HG02678 (cell line): ENCODE data around the gene HOXB3.

Experiments
- ATAC-seq: cut with Tn5 transposase; IDR thresholded peaks from one replicate; pipeline ENCODE4 v1.9.1; 2021; ENCODE audit warnings: mild to moderate bottlenecking, moderate library complexity; ENCODE audit not compliant: unreplicated experiment

The HOXB3 gene

DNA sequence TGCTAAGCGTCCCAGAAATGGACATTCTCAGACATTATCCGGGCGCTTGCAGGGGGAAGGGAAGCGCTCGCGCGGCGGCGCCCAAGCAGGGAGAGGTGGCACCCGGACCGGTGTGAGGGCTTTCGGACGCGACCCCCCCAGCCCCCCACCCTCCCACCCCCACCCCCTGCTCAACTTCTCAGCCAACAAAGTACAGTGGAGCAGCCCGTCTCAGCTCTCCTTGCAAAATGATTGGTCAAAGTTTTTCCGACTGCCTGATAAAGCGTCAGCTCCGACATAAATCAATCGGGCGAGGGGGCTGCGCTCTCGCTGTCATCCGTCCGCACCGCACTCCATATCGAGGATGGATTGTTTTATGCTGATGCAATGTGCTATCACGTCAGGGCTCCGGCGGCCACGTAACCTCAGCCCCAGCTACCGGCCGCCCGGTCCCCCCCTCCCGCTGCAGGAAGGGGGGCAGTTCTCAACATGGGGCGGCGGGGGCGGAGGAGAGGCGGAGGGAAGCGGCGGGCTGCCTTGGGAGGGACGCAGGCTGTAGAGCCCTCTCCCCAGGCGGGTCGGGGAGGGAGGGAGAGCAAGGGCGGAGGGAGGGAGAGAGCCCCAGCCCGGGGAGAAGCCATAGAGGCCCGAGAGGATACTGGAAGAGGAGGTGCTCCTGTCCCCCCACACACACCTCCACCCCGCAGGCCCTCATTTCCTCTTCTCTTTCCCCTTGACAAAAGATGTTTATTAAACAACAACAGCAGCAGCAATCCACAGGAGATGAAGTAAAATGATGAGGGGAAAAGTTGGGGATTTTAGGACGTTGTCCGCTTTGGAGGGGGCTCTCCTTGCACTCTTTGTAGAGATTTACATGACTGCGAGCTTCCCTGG is 36.4 kb upstream of the HOXB3 start, which contains the start of gene HOXB9:
HOXB9 (minus strand) TSS at position 114 of the 873 bp plus-strand sequence; CDS start at position 25, 89 bp downstream.
- no peak for ATAC-seq

DNA sequence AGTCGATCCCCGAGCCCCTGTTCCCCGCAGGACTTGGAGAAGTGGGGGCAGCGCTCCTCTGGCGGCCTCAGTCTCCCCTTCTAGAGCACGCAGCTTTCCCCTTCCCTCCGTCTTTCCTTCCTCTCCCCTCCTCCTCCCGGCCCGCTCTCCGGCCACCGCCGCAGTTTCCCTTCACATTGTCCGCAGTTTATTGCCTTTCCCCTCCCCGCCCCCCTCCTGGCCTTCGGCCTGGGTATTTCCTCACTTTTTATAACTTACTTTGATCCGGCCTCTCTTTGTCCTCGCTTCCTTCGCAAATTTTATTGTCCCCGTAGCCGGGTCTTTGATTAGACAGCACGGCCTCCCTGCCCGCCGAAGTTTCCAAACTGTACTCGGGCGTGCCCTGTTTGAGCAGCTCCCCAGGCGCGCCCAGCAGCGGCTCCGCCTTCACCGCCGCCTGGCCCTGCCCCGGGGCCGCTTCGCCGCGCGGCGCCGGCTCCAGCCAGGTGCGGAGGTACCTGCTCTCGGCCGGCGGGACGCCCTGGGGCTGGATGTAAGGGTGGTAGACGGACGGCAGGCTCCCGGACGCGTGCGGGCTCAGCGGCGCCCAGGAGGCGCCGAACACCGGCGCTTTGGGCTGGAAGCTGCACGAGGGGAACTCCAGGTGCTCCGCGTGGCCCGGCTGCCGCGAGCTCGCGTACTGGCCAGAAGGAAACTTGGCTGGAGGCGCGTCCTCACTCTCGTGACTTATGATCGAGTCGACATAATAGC is 35.6 kb upstream of the HOXB3 start:
- ATAC-seq, result no peak

DNA sequence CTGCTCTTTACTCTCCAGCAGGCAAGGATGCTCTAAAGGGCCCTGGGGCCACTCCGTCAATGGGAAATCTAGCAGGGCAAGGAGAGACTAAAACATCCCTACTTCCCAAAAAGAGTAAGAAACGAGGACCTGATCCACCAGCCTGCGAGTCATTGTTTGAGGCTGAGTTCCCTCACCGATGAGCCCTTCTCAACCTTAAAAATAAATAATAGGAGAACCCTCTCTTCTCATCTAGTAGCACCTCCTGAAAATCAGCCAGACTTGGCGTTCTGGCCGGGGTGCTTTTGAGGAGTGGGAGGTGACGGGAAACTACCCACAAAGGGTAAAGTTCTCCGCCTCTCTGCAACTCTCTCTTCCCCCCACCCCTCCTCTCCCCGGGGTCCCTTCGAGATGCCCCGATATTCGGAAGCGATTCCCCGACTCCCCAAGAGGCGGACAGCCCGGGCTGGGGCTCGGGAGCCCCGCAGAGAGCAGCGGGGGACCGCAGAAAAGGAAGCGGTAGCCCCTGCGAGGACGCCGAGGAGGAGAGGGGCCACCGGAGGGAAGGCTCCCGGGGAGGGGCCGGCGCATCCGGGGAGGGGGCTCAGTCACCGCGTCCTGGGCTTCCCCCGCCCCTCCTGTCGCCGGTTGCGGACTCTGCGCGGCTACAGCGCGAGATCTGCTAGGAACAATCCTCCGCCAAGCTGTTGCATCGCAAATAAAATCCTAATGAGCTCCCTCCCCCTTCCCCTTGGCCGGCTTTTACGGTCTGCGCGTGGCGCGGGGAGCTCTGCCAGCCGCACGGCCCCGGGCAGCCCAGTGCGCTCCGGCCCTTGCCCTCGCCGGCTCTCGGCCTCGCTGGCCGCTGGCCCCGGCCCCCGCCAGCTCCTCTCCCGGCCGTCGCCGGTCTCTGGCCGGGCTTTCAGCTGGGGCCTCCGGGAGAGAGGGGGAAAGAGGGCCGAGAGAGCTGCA is 34.8 kb upstream of the HOXB3 start:
- ATAC-seq, result no peak

DNA sequence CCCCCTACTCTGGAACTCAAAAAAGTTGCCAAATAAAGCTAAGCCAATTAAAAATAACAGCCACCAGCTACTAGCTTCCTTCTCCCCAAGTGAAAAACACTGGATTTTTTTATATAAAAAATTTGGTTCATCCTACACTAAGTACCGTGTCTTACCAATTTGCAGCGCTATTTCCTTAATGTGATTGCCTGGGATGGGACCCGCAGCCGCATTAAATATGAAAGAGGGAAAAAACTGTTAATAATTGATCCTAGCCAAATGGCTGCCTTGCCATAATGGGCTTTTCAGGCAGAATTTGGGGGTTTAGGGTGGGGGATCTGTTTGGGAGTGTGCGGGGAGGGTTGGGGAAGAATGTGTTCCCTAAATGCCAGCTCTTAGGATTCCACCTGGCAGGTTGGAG is 34.1 kb upstream of the HOXB3 start:
- ATAC-seq, result no peak

DNA sequence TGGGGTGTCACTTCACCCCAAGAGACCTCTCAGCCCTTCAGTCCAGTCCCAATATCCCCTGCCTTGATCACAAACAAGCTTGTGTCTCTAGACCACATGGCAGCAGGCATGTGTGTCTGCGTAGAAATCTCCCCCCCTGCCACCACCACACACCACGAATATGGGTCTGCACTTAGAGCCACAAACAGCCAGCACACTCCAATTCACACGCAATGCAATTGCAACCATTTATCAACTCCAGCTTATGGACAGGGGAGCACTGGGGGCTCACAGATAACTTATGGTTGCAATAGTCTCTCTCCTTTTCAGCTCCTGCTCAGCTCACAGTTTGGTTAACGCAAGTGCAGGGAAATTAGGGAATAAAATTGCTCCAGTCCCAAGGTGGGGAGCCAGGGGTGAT is 33.5 kb upstream of the HOXB3 start:
- ATAC-seq, result no peak

DNA sequence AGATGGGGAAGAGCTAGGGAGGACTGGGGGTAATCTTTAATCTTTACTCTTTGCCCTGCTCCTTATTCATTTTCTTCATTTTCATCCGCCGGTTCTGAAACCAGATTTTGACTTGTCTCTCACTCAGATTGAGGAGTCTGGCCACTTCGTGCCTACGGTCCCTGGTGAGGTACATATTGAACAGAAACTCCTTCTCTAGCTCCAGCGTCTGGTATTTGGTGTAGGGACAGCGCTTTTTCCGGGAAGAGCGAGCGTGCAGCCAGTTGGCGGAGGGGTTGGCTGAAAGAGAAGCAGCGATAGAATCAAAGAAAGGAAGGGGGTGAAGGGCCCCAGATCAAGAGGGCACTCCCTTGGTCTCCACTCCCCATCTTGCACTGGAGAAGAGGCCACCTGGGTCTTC is 32.8 kb upstream of the HOXB3 start:
- no peak for ATAC-seq

DNA sequence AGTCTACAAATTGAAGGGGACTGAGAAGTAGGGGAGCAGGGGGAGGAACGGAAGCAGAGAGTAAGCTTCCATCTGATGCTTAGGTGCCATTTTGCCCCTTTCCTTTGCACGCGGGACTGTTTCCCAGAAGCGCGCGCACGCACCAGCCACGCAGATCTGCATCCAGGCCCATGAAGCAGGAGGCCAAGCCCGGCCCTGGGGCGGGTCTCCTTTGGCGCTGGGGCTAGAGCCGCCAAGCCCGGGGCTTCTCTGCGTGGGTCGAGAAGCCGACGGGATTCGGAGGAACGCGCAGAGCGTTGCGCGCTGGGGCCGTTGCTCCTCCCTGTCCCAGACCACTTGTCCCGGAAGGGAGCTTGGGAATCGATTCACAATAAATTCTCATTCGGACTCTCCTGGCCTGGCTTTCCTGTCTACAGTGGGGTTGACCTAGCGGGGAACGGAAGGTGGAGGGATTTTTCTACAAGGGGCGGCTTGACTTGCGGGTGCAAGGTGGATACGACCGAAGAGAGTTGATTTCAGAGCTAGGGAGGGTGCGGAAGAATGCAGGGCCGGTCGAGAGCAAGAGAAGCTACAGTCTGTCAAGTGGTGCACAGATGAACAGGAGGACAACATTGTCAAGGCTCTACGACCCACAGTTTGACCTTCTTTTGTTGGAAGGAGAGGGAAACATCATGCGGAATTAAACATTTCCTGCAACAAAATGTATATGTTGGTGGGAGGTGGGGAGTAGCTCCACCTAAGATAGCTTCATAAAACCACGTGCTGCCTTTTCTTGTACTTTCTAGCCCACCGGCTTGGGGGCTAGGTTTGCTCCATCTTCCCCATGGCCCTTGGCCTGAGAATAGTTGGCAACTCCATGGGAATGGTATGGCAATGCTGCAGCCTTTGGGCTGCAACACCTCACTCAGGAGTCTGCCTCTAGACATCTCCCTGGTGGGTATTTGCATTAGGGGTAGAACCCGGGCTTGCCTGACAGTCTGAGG is 31.7 kb upstream of the HOXB3 start:
- no peak for ATAC-seq

DNA sequence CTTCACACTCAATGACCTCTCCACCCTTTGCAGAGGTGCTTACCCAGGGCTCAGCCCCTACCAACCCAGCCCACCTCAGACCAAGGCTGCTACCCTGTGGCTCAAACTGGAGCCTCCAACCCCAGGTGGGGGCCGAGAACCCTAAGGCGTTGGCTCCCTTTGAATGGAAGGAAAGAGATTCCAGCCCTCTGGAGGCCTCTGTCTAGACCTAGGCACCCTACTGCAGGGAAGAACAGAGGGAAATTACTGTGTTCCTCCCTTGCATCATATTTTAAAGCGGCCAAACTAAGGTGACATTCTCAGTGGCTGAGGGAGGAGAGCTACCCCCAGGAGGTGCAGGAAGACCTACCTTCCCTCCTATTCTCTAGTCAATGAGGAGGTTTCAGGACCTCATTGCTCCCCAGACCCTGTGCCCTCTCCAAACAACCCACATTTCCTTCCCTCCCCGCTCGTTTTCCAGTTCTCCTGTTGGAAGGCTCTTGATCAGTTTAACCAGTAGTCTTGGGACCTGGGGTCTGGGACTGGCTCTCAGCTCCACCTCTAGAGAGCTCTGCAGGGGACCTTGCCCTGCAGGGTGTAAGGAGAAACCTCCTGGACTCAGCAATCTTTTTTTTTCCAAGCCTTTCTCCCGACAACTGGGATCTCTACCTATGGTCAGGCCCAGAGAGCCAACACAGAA is 30.6 kb upstream of the HOXB3 start:
- no peak for ATAC-seq

DNA sequence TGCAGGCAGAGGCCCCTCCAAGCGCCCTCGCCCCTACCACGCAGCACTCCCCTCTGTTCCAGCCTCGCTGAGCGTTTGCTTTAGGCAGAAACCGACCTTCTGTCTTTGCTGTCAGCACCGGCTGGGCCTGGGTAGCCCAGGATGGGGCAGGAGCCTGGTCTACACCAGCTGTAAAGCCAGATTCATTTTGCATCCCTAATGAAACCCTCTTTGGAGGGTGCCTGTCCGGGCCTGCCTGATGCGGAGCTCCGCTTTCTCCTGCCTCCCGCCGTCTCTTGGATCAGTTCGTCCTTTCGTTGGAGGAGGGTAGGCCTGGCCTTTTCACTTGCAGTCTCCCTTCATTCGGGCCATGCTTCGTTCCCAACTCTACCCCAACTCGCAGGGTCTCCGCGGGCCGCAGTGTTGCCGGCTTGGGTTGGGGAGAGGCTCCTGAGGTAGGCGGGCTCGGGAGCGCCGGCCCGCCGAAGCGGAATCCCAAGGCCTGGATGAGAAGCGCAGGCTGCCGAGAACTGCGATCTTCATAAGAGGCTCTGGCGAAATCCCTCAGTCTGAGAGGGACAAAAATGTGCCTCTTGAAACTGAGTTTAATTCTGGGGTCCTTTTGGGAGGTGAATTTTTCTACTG is 29.9 kb upstream of the HOXB3 start:
- ATAC-seq, result no peak

DNA sequence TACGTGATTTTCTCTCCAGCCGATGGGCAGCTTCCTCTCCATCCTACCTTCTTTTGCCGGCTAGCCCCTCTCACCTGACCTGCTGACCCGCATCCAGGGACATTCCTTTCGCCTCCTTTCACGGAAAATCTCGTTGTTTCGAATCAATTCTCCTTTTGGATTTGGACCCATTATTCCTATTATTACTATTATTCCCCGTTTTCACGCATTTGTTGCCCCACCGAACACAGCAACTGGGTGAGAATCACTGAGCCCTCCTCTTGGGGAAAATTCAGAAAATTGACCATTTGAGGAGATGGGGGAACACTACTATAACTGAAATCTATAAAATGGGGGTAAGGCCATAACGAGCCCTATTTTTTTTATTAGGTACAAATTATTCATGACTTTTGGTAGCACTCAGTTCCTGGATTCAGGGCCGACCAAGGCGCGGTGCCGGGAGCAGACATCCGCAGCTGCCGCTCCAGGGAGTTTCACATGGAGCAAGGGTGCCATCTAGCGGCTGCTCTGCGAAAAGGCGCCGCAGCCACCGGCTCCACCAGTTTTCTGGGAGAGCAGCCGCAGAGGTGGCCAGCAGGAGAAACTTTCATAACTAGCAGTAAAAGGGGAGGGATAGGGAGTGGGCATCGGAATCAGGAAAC is 28.3 kb upstream of the HOXB3 start:
- ATAC-seq, result no peak

DNA sequence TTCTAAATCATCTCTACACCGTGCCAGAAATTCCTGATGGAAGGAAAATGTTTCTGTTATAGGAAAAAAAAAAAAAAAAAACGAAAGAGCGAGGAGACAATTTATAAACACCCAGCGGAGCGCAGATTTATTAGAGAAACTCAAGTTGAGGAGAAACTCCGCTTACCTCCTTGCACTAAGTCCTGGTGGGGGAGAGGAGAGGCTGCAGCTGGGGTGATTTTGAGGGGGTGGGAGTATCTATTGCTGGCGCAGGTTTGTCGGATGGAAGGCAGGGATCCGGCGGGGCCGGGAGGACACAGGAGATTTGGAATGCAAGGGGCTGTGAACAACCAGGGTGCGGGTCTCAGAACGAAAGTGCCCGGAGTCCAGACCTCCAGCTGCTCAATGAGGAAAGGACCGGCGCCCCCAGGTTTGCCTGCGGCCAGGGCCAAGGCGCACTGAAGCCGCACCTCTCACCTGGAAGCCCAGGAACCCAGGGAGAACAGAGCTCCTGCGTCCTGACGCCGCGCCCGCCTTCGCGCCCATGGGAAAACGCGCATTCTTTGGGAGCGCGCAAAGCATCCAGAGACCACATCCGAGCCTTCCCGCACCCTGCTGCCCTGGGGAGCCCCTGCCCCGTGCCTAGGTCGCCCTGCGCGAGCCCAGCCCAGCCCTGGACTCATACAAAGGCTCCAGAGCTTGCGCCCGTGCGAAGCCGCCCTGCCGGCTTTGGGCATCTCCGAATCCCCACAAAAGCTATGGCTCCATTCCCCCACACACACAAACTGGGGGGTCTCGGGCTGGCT is 27.6 kb upstream of the HOXB3 start:
- ATAC-seq, result no peak

DNA sequence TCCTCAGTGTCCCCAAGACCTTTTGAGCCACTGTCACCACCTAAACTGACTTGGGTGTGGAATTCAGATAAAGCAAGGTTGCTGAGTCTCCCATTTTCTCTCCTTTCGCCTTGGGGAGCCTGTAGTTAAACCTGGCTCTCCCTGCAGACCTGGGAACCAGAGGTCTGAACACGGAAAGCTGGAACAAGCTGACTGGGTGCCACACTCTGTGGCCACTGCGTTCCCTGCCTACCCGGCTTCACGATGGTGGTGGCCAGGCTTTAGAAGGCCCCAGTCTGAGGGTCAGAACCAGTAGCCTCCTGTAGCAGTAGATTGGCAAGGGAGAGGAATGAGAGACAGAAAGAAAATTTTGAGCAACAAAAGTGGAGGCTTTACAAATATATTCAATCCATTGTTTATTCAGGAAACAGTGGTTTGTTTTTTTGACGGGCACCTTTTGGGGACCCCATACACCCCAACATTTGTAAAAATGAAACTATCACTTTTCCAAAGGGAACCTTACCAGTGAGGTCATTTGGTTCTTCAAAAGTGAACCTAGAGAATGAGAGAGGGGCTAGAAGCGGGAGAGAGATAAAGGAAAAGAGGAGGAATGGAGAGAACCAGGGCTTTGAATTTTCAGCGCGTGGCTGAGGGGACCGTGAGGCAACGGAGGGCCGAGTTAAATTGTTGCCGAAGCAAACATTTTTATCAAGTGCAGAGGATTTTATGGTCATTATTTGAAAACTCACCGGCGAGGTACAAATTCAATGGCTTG is 26.9 kb upstream of the HOXB3 start:
- ATAC-seq, result no peak

DNA sequence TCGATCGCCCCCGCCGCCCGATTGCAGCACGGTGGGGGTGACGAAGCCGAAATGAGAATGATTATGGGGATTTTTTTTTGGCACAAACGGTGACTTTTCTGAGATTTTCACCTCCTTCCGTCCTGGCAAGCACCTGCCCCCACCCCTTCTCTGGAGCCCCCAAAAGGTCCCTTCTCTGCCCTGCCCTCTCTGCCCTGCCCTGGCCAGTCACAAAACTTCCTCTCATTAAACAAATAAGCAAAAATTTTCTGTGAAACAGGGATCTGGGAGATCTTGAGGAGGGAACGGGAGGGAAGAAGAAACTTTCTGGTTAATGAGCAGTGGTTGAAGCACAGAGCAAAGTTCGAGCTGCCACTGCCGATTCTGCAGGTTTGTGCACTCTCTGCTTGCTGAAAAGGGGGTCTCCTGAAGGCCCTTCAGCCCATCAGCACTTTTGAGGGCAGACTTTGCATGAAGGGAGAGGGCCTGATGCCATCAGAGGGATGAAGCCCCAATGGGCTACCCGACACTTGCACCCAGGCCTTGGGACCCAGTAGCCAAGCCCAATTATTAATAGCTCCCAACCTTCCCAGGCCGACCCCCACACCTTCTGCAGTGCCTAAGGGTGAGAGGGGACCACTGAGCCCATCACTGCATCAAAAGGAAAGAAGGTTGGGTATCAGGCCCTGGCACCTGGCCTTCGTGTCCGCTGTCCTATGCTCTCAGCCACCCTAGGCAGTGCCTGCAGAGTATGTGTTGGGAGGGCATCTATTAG is 26.1 kb upstream of the HOXB3 start:
- ATAC-seq, result no peak

DNA sequence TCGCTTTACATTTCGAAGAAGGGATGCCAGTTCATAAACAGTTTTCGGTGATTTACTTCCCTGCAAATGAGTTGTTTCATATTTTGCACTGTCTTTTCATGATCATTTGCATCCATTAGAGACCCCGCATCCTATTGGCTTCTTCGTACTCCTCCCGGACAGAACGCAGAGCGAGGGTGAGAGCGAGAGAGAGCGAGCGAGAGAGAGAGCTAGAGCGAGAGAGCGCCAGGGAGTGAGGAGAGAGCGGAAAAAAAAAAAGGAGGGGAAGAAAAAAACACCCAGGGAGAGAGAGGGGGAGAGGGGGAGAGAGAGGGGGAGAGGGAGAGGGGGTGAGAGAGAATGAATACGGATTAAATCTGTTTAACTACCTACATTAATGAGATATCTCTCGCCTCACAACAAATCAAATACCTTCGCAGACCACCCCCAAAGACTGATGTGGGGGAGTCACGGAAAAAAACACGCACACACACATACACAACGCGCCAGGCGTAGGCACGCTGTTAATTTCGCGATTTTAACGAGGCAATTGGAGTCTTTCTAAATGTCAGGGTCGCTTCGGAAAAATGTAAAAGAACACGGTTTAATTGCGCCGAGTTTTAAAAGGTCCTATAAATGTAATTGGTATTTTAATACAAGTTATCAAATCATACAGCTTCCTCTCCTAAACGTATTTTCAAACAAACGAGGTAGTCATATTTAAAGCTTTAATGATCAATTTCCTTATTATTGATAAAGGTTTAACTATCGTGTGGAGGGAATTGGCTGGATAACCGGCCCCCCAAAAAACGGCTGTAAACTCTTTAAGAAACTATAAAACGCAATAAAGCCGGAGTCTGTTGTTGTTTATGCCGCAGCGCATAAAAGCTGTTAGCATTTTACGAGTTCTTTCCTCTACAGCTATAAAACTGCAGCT is 25.3 kb upstream of the HOXB3 start, which contains the start of gene HOXB8:
HOXB8 (minus strand) TSS at position 246 of the 916 bp plus-strand sequence. CDS start 588 bp downstream, outside the sequence.
- ATAC-seq, result no peak
